Right lobe of liver (tissue), 6 donors: ENCODE results near the gene VRK3. TPM values are rescaled to one million over a fixed set of nuclear protein-coding genes. Genes with fewer than 3 reads are reported as not detected.
A peak's percentile ranks its signal among the peaks of the same experiment; 100 is the strongest.

Experiments used
- ATAC-seq, 4 donors: fragments of 200-7000 bp; cut with Tn5 transposase; one replicate each; pipeline ENCODE4 v1.9.1; 2020; ENCODE audit warnings: mild to moderate bottlenecking in 4 of 4, moderate library complexity in 4 of 4
- DNase-seq, 3 donors: peaks; one replicate each; pipeline ENCODE4 v3.0.0-alpha.2; 2020
- H3K27ac ChIP-seq, 3 donors: fragments of 200-600 bp; one replicate each; pipeline ENCODE4 v1.8.0; 2022
- H3K27me3 ChIP-seq, 2 donors: fragments of 200-600 bp; one replicate each; pipeline ENCODE4 v1.8.0; 2022
- H3K36me3 ChIP-seq, 4 donors: fragments of 200-600 bp; sonication (generic) in 1 of 4; one replicate each; pipeline versions ENCODE4 v1.5.1 to v1.8.0; 2017 to 2022; ENCODE audit warnings: control low read depth in 1 of 4
- H3K4me1 ChIP-seq, 4 donors: fragments of 200-600 bp; sonication (generic) in 1 of 4; one replicate each; pipeline versions ENCODE4 v1.5.1 to v1.8.0; 2017 to 2022; ENCODE audit warnings: control low read depth in 1 of 4
- H3K4me3 ChIP-seq, 3 donors: fragments of 200-600 bp; one replicate each; pipeline ENCODE4 v1.8.0; 2022
- H3K9me3 ChIP-seq, 4 donors: fragments of 200-600 bp; sonication (generic) in 1 of 4; one replicate each; pipeline versions ENCODE4 v1.5.1 to v1.8.0; 2017 to 2022; ENCODE audit warnings: control low read depth in 1 of 4
- CTCF ChIP-seq, 4 donors: fragments of 200-600 bp in 3 of 4; fragments of 450-650 bp in 1 of 4; IDR thresholded peaks; one replicate each; pipeline versions ENCODE4 v1.5.1 to v1.8.0; 2016 to 2022; ENCODE audit warnings: antibody characterized with exemption in 4 of 4, mild to moderate bottlenecking in 2 of 4
- POLR2A ChIP-seq: fragments of 450-650 bp; IDR thresholded peaks from one replicate; pipeline ENCODE4 v1.6.1; 2017; ENCODE audit warnings: antibody characterized with exemption, mild to moderate bottlenecking
- WGBS: methylation state at CpG from one replicate; pipeline ENCODE4 v1.1.6; 2018; ENCODE audit warnings: low coverage, low lambda C conversion rate; ENCODE audit not compliant: insufficient coverage; ENCODE audit errors: missing lambda C conversion rate; 5-methylcytosine and 5-hydroxymethylcytosine counted together
- intact Hi-C, 2 donors: fragments of 100-400 bp; cut with DNase I; formaldehyde crosslinking; loops; one replicate each; pipeline versions ENCODE4 v1.11.2 to v1.14.1; 2022
- total RNA-seq, 6 experiments: library from RNA; depleted of rRNA in 2 of 6; stranded (reverse); fragments of >200 nt in 2 of 6; fragmentation: NEBNext Ultra II Directional in 3 of 6; extraction: Animal tissue kit (Norgen Biotek cat#: 25700) in 3 of 6; gene quantifications; one replicate each; pipeline versions ENCODE4 v1.1.0 to v1.2.4, GENCODE V29; 2016 to 2023
- donor health status: DM: no; HTN: yes; CAD: no.
- donor health status: DM: no; HTN: no; CAD: no.
- donor health status: DM: no; HTN: no; CAD: no.
- donor health status: DM: no; HTN: yes; CAD: no.
- donor health status: DM: no; HTN: yes; CAD: no.

The VRK3 gene
- total RNA-seq, 6 experiments from 2014 or later = 29.6 to 44.2 (median 33.0) TPM

GRCh38 chr19:49988433-49988832 is 36.7 kb downstream of the VRK3 start:
- Histone ChIP-seq H3K4me1 (no peaks in the 10 kb centered on the region), H3K9me3 (no peaks in the 10 kb centered on the region), H3K27me3 (no peaks in the 10 kb centered on the region), H3K27ac (no peak overlapping the region), H3K4me3 (no peak overlapping the region), H3K36me3 (peaks cover 0 to 57% (median 12%) of the 10 kb centered on the region in 4 donors)
- no peak for ATAC-seq
- TF ChIP-seq CTCF (IDR thresholded peaks at IDR 0.05) (no peak), POLR2A (no peak)
- intact Hi-C loops = no loop called here
- WGBS = 94% methylated on average over 4 of the region's 9 CpGs
- no peak for DNase-seq

GRCh38 chr19:49988007-49988406 is 37.2 kb downstream of the VRK3 start:
- intact Hi-C loops = no loop called here
- H3K36me3 ChIP-seq = peaks cover 0 to 57% (median 12%) of the 10 kb centered on the region in 4 donors
- WGBS = no CpG with 5 or more reads among the region's 5 CpGs

GRCh38 chr19:49987159-49987698 is 37.9 kb downstream of the VRK3 start:
- WGBS = 29% methylated on average over 6 of the region's 9 CpGs
- Histone ChIP-seq H3K4me1 (no peaks in the 10 kb centered on the region), H3K27ac (no peak overlapping the region), H3K27me3 (no peaks in the 10 kb centered on the region), H3K9me3 (no peaks in the 10 kb centered on the region), H3K36me3 (peaks cover 0 to 50% (median 10%) of the 10 kb centered on the region in 4 donors), H3K4me3 (no peak overlapping the region)
- peak; percentile 74 to 88 (median 84) for DNase-seq
- no peak for TF ChIP-seq CTCF (IDR thresholded peaks at IDR 0.05)
- TF ChIP-seq POLR2A = no peak
- intact Hi-C loops = no loop called here
- ATAC-seq = peak; percentile 69 to 95 (median 79)

More at GRCh38 chr19:49988007-49988406, 37.2 kb downstream of the VRK3 start:
- H3K27me3 ChIP-seq = no peaks in the 10 kb centered on the region
- DNase-seq (no peak), ATAC-seq (no peak)
- no peaks in the 10 kb centered on the region for H3K9me3 ChIP-seq
- no peak overlapping the region for H3K4me3 ChIP-seq
- TF ChIP-seq CTCF (IDR thresholded peaks at IDR 0.05) (no peak), POLR2A (no peak)
- H3K4me1 ChIP-seq = no peaks in the 10 kb centered on the region
- H3K27ac ChIP-seq = no peak overlapping the region

- ATAC-seq = no peak
- no peak for DNase-seq
- Histone ChIP-seq H3K4me3 (no peak overlapping the region), H3K9me3 (no peaks in the 10 kb centered on the region), H3K36me3 (peaks cover 0 to 42% (median 6%) of the 10 kb centered on the region in 4 donors), H3K27ac (no peak overlapping the region), H3K4me1 (no peaks in the 10 kb centered on the region), H3K27me3 (no peaks in the 10 kb centered on the region)
- TF ChIP-seq POLR2A = no peak
- no peak for TF ChIP-seq CTCF (IDR thresholded peaks at IDR 0.05)
- intact Hi-C loops = no loop called here
- 95% methylated on average over 8 of the region's 10 CpGs for WGBS
Observed at GRCh38 chr19:49986354-49986753, 38.8 kb downstream of the VRK3 start.
